HG02759 (cell line): ENCODE data around the gene MIS18A.
"Not testable (repeated sequence)": the region's sequence is repeated elsewhere in the genome, so short reads cannot be mapped to it uniquely, and the experiment has no call there.

Experiments used
- ATAC-seq: cut with Tn5 transposase; IDR thresholded peaks from one replicate; pipeline ENCODE4 v1.9.1; 2021; ENCODE audit warnings: mild to moderate bottlenecking, moderate library complexity; ENCODE audit not compliant: unreplicated experiment

The MIS18A gene

DNA sequence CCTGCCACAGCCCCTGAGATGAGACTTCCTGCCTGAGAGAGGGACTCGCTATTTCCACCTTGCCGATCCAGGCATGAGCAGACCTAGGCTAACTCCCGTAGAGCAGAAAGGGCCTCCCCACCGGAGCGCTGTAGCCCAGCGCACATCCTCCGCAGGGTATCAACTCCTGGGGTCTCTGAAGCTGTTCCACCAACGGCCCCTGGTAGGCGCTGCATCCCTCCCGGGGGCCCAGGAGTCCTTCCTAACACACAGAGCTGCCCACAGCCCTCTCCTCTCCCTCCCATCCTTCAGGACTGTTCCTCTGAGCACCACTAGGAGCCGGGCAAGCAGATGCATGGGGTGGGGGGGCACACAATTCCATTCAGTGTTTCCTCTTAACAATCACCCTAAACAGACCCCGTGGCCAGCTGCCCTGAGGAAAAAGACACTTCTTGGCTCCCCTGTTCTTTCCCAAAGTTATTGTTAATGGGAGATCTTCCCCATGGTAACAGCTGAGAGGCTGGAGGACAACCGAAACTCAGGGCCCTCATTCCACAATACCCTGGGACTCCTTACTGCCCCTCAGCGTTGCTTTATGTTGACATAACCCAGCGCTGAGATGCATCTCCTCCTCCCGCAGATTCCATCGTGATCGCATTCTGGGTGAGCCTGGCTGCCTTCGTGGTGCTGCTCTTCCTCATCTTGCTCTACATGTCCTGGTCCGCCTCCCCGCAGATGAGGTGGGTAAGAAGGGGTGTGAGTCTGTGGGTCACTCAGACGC, 27.4 kb upstream of the MIS18A start:
- no peak for ATAC-seq

DNA sequence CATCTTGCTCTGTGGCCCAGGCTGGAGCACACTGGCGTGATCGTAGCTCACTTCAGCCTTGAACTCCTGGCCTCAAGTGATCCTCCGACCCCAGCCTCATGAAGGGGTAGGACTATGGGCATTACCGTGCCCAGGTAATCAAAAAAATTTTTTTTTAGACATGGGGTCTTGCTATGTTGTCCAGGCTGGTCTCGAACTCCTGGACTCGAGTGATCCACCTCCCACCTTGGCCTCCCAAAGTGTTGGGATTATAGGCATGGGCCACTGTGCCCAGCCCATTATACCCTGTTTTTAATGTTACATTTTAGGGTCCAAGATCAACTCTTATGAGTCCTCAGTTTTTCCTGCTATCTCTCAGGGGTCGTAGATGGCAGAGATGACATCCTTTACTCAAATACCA, 26.1 kb upstream of the MIS18A start:
- no peak for ATAC-seq

DNA sequence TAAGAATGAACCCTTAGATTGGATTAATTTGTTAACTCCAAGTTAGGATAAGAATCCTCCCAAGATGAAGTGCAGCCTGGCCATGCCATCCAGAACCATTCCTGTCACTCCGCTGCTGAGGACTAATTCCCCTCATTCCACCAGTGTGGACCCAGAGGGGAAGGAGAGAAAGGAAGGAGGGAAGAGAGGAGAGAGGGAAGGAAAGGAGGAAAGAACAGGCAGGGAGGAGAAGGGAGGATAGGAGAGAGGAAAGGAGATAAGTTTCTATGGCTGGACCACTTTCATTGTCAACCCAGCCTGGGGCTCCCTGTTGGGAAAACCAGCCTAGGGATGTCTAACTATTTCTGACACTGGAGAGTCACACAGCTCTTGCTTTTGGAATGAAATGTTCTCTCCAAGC, 24.5 kb upstream of the MIS18A start:
- no peak for ATAC-seq

DNA sequence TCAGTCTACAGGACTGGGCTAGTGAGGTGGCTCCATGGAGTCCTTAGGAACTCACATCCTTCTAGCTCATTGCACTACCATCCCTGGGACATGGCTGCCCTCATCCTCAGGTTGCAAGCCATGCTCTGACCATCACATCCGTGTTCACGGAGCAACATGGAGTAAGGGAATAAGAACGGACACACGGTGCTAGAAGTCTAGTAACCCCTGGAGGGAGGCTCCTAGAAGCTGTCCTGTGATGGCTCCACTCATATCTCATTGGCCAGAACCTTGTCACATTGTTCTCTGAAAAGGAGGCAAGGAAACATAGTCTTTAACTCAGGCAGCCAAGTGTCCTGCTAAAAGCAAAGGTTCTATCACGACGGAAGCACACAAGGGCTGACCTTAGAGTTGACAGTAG, 23.7 kb upstream of the MIS18A start:
- no peak for ATAC-seq

DNA sequence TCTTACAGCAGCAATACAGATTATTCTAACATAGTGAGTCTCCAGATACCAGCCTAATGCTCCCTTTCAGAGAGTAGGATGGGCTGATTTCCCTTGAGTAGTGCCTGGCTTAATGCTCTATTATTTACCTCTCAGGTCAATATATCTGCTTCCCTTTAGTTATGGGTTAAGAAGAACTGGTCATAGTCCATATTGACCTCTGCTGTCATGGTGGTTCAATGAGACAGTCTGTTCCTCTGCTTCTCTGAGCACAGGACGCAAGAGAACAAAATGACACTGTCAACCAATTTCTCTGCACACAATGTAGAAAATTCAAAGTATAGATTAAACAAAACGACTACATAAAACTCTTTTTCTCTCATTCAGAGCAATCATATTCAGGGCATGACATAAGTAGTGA, 22.7 kb upstream of the MIS18A start:
- no peak for ATAC-seq

DNA sequence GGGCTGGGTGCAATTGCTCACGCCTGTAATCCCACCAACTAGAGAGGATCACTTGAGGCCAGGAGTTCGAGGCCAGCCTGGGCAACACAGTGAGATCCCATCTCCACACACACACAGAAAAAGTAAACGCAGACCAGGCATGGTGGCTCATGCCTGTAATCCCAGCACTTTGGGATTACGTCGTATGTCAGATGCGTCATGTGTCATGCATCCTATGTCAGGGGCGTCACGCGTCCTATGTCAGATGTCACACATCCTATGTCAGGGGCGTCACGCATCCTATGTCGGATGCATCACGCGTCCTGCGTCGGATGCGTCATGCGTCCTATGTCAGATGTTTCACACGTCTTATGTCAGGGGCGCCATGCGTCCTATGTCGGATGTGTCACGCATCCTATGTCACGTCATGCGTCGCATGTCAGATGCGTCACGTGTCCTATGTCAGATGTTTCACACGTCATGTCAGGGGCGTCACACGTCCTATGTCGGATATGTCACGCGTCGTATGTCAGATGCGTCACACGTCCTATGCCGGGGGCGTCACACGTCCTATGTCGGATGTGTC, 21.4 kb upstream of the MIS18A start:
- ATAC-seq, result no peak

DNA sequence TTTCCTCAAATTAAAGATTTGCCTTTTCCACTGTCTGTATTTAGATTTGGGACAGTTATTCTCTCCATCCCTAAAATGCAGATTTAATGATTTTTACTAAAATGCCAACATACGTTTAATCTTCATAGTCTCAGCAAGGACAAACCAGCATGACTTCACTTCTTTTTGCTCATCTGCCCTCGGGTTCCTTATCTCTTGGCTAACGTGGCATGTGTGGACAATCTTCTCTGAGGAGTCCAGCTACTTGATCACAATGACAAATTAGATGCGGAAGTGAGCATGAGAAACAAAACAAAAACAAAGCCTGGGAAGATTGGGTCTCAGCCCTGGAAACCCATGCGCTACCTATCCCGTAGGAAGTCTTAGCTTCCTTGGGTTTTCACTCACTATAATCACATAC, 20.8 kb upstream of the MIS18A start:
- ATAC-seq, result no peak

DNA sequence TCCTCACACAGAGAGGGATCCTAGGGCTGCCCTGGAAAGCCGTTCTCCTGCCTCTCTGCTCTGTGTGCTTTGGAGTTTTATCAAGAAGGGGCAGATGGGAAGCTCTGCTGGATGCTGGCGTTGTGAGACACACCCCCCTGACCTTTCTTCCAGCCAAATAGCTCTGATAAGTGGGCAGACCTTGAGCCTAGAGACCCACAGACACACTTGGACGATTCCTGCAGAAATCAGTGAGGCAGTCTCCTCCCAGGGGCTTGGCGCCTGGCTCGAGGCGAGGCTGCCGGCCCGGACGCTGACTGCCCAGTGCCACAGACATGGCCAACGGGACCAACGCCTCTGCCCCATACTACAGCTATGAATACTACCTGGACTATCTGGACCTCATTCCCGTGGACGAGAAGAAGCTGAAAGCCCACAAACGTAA, 19.8 kb upstream of the MIS18A start, which contains the start of gene MRAP:
Gene MRAP, plus strand, starts transcription at position 198 of the 424 bp plus-strand sequence. Its CDS starts 117 bp downstream, at position 315.
- no peak for ATAC-seq

DNA sequence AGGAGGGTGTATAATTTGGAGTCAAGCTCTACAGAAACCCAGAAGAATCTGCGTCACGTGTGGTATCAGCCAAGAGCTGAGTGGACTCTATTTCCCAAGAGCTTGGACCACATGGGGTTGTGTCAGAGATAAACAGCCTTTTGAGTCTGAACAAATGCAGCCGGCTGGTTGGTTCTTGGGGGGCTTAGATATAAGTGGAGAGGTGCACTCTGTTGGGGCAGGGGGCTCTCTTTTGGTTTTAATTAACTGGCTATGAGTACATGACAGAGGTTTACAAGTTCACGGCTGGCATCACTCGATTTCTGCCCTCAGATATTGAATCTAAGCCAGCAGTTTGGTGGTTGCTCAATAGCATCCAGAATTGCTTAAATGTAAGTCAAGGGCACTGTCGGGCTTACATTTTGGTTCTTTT, 19.3 kb upstream of the MIS18A start:
- ATAC-seq, result no peak

DNA sequence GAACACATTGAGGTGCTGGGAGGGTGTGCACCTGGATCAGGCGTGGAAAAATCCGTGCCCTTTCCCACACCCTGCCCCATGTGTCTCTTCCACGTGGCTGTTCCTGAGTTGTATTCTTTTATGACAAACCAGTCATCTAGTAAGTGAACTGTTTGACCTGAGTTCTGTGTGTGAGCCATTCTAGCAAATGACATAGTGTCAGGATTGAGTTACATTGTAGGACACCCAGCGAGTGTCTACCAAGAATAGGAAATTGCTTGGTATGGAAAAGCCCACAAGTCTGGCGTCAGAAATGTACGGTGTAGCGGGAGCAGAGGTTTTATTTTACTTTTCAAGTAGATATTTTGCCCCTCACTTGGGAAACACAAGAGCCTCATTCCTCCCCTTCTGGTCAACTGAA, 18.6 kb upstream of the MIS18A start:
- no peak for ATAC-seq

DNA sequence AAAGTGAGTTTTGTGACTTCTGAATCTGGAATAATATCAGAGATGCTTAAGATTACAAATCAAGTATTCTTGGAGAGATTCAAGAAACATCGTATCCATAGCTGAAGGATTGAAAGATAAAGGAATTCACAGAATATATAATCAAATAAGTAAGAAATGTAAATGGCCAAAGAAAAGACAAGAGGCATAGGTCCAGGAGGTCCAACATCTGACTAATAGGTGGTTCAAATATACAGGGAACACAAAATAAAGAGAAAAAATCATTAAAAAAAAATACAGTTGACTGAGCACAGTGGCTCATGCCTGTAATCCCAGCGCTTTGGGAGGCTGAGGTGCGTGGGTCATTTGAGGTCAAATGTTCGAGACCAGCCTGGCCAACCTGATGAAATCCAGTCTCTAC, 6.6 kb upstream of the MIS18A start:
- no peak for ATAC-seq

DNA sequence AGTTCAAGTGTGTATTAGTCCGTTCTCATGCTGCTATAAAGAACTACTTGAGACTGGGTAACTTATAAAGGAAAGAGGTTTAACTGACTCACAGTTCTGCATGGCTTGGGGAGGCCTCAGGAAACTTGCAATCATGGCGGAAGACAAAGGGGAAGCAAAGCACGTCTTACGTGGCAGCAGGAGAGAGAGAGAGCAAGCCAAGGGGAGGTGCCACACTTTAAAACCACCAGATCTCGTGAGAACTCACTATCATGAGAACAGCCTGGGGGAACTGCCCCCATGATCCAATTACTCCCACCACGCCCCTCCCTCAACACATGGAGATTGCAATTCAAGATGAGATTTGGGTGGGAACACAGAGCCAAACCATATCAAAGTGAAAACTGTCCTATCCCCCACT, 4.1 kb upstream of the MIS18A start:
- no peak for ATAC-seq

DNA sequence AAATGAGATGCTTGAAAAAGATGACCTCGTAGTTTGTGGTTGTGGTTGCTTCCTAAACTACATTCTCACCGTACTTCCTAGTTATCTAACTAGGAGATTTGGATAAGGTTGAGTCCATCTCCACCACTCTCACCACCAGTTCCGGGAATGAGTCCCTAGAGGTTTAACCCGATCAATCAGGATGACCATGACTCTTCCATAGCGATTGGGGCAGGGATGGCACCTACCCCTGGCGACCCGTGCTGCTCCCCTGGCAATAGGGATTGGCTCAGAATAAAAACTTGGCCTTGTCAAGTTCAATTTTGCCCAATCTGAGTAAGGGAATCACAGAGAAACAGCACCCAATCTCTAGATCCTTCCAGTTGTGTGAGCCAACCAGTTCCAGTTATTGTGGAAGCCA, 2.7 kb upstream of the MIS18A start:
- ATAC-seq, result no peak

DNA sequence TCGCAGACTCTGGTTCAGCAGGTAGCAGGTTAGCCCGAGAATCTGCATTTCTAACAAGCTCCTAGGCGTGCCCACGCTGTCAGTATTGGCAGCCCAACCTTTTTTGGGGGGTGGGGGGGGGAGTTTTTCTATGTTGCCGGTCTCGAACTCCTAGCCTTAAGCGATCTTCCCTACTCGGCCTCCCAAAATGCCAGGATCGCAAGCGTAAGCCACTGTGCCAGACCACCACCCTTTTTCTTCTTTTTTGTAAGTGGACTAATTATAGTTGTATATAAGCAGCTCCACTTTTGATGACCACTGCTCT, 480 bp upstream of the MIS18A start:
- ATAC-seq, result no peak

DNA sequence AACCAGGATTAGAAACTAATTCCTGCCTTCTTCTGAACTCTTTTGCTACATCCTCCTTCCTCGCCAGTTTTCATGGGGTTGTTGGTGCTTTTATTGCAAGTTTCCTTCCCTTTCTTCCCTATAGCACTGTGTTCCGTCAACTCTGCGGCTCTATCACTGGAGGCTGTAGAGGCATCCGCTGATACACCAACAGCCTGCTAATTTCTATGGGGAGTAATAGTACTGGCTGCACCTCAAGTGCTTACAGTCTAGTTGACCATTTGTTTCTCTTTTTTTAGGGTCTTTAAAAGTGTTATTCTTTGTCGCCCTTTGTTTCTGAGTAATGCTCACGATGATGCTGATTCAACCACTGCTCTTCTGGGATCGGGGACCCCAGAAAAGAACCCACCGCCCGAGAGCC, 746 bp downstream of the MIS18A start:
- ATAC-seq, result no peak

DNA sequence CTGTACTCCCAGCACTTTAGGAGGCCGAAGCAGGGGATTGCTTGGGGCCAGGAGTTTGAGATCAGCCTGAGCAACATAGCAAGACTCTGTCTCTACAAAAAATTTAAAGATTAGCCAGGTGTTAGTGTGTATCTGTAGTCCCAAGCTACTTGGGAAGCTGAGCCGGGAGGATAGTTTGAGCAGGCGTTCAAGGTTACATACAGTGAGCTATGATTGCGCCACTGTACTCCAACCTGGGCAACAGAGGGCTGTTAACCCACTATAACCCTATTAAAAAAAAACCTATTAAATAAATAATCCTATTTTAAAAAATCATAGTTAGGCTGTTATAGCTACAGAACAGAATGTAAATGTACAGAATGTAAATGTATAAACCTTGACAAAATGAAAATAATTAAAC, 2.2 kb downstream of the MIS18A start:
- ATAC-seq, result no peak

DNA sequence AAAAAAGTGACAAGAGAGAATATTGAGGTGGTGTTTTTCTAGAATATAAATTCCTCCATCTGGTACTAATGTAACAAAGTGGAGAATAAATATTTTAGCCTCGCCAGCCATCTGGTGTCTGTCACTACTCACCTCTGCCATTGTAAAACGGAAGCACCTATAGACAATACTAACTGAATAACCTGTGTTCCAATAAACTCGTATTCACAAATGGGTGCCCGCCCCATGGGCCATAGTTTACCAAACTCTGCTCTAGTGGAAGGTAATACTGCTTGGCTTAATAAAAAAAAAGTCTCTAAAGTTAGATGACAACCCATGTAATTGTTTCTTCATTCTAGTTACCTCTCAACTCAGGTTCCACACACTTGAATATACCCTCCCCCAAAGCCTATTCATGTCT, 8.1 kb downstream of the MIS18A start:
- no peak for ATAC-seq

DNA sequence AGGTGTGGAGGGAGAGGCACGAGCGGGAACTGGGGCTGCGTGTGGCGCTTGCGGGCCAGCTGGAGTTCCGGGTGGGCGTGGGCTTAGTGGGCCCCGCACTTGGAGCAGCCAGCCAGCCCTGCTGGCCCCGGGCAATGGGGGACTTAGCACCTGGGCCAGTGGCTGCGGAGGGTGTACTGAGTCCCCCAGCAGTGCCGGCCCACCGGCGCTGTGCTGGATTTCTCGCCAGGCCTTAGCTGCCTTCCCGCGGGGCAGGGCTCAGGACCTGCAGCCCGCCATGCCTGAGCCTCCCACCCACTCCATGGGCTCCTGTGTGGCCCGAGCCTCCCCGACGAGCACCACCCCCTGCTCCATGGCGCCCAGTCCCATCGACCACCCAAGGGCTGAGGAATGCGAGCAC, 13.5 kb downstream of the MIS18A start:
- not testable (repeated sequence) for ATAC-seq

DNA sequence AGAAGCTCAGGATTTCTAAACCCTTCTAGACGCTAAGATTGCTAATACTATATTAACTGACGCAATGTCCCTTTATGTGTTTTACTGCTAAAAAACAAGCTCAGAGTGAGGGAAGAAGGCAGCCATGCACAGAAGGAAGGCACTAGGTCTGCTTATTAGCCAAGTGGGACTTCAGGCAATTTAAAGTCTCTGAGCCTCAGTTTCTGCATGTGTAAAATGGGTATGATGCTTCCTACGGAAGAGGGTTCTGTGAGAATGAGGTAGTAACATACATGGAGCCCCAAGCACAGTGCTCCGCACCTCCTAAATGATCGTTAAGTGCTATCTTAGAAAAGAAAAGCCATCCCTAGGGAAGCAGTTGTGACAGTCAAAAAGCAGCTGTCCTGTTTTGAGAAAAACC, 16.9 kb downstream of the MIS18A start:
- no peak for ATAC-seq

DNA sequence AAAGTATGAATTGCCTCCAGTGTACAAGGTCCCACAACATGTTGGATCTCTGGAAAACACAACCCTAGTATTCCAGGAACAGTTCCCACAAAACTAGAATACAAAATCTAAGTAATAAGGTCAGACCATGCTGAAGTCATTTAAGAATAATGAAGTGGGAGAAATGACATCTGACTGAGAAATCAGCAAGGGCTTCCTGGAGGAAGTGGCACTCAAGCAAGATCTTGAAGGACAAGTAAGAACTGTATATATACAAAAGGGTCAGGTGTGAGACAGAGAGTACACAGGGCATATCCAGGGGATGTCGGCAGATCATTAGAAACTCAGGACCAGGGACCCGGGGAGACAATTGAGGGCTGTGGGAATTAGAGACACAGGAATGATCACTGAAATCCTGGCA, 18.7 kb downstream of the MIS18A start:
- no peak for ATAC-seq

DNA sequence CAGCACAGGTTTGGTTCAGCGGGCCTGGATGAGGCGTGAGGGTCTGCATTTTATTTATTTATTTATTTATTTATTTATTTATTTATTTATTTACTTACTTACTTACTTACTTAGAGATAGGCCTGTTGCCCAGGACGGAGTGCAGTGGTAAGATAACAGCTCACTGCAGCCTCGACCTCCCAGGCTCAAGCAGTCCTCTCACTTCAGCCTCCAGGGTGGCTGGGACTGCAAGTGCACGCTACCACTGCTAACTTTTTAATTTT, 20.1 kb downstream of the MIS18A start:
- not testable (repeated sequence) for ATAC-seq

DNA sequence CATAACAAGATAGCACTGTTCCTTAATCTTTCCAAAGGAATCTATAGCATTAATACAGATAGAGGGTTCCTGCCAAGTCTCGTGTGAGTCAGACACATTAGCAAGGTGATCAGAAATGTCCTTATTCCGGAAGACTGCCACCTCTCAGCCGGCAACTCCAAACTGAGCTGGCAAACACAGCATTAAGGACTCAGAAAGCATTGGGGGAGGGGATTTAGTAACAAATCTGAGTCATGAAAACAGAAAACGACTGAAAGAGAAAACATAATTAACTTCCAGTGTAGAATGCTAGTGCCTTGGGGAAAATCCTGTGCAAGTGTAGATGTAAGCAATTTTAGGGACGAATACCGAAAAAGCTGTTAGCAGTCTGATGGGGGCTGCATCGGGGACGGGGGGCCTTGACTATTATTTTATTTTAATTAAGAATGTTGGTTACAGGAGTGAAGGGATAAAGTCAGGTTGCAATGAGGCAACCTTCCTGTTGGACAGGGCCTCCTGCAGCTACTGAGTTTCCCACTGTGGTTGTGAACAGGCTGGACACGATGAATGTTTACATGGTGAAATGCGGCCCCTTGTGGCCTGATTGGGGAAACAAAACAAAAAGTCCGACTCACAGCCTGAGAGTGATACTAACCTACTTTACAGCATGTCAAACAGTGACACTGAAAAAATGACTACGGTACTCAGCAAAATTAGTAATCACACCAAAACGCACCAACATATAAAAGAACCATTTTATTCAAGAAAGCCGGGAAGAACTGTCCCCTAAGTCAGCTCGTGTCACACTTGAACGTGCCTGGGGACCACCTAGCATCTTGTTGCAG, 20.7 kb downstream of the MIS18A start:
- peak; percentile 81 for ATAC-seq
